Islet precursor cell (in vitro differentiated cells): ENCODE data around the gene WWP2.
"Not testable (repeated sequence)": the region's sequence is repeated elsewhere in the genome, so short reads cannot be mapped to it uniquely, and the experiment has no call there.

Experiments used
- DNase-seq: peaks from one replicate; pipeline ENCODE4 v3.0.0-alpha.2; 2018

Gene WWP2

GRCh38 chr16:69761983-69762813, at the start of gene WWP2:
WWP2 (plus strand) TSS chr16:69762332; CDS start chr16:69787011, 24,679 bp downstream.
- peak; percentile 92 for DNase-seq

- no peak for DNase-seq
Measured at GRCh38 chr16:69712914-69713581, 49.1 kb upstream of the WWP2 start.

DNA sequence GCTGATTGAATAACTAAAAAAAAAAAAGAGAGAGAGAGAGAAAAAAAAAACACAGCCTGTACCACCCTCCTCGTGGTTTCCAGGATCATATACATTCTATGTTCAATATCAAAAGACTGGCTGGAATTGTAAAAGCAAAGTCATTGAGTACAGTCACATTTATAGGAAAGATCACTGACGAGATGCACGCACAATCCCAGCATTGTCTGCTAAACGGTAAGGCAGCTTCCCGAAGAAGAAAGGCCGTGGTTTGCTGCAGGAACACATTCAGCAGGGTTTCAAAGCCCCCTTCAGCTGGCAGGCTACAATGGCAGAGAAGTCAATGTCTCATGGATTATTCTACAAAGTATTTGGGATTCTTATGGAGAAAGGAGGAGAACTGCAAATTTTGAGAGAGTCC, 45.1 kb upstream of the WWP2 start:
- DNase-seq: no peak

DNA sequence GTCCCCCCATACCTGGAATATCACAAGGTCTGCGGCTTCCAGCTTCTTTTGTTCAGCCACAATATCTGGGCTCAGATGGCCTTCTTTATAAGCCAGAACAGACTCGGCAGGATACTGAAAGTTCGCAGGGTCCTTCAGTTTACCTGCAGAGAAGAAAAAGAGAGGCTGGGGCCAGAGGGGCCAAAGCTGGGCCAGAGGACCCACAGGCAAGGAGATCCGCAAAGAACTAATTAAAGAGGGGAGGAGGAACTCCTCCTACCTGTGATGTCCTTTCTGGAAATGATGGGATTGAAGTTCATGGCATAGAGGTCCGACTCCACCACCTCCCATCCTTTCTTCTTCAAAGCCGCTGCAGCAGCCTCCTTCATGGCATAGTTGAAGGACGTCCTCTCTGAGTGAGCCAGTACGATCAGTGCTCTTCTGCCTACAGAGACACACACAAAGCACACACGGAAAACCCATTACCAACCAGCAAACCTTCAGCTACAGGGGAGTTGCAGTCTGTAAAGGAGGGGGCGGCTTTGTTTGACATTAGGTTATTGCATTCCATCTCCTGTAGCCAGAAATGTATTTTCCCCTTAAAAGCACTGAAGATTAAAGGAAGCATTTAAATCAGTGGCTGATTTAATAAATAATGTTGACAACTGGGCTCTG, 43.9 kb upstream of the WWP2 start:
- no peak for DNase-seq

DNA sequence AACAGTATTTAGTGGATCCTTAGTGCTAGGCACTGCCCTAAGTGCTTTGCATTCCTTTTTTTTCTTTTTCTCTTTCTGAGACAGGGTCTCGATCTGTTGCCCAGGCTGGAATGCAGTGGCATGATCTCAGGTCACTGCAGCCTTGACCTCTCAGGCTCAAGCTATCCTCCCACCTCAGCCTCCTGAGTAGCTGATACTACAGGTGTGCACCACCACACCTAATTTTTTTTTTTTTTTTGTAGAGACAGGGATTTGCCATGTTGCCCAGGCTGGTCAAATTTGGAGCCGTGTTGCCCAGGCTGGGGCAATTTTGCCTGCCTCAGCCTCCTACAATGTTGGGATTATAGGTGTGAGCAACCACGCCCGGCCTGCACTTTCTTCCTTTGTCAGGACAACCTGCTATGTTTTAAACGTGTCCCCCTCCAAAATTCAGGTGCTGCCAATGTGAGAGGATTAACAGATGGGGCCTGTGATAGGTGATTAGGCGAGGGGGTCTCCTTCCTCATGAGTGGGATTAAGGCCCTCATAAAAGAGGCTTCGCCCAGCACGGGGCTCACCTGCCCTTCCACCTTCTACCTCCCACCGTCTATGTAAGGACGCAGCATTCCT, 41.2 kb upstream of the WWP2 start:
- no peak for DNase-seq

DNA sequence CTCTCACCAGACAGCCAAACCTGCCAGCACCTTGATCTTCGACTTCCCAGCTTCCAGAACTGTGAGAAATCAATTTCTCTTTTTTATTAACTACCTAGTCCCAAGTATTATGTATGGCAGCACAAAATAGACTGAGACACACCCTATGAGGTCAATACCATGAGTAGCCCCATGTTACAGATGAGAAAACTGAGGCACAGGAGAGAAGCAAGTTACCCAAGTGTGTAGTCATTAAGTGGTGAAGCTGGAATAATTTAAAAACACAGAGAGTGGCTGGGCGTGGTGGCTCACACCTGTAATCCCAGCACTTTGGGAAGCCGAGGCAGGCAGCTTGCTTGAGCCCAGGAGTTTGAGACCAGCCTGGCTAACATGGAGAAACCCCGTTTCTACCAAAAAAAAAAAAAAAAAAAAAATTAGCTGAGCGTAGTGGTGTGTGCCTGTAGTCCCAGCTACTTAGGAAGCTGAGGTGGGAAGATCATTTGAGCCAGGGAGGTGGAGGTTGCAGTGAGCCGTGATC, 40.6 kb upstream of the WWP2 start:
- no peak for DNase-seq

- DNase-seq: no peak
Measured at GRCh38 chr16:69724414-69724873, 37.7 kb upstream of the WWP2 start.

DNA sequence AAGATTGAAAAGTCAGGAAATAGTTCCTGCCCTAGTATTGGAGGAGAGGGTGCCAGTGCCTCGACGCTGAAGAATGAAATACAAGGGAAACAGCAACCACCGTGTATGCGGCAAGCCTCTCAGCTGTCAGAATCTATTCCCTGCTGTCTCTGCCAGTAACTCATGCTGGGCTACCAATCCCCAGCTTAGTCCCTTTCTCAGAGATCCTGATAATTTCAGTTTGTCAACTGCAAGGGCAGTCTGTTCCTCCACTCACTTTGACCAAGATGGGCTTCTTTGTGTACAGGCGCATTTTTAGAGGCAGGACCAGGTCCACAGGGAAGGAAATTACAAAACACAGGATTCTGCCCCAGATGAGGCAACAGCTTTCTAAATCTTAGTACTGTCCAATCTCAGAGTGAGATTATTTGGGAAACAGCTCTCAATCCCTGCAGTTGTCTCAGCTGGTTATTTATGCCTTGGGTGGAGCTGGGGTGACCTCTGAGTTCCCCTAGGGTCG, 37.1 kb upstream of the WWP2 start:
- DNase-seq: no peak

GRCh38 chr16:69725480-69726312, 36.4 kb upstream of the WWP2 start:
- DNase-seq: no peak

- peak; percentile 99 for DNase-seq
Measured at GRCh38 chr16:69726313-69727060, 35.6 kb upstream of the WWP2 start, which contains the start of gene NQO1. NQO1 (minus strand) TSS chr16:69726560; CDS start chr16:69726439, 121 bp downstream.

- no peak for DNase-seq
Measured at GRCh38 chr16:69727916-69728270, 34.2 kb upstream of the WWP2 start.

GRCh38 chr16:69729030-69729429, 33.1 kb upstream of the WWP2 start:
- not testable (repeated sequence) for DNase-seq

DNA sequence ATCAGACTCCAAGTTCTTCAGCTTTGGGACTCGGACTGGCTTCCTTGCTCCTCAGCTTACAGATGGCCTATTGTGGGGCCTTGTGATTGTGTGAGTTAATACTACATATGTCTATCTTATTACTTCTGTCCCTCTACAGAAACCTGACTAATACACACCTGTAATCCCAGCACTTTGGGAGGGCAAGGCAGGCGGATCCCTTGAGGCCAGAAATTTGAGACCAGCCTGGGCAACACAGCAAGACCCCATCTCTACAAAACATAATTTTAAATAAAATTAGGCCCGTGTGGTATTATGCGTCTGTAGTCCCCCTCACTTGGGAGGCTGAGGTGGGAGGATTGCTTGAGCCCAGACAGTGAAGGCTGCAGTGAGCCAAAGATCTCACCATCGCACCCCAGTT, 30.9 kb upstream of the WWP2 start:
- DNase-seq: not testable (repeated sequence)

DNA sequence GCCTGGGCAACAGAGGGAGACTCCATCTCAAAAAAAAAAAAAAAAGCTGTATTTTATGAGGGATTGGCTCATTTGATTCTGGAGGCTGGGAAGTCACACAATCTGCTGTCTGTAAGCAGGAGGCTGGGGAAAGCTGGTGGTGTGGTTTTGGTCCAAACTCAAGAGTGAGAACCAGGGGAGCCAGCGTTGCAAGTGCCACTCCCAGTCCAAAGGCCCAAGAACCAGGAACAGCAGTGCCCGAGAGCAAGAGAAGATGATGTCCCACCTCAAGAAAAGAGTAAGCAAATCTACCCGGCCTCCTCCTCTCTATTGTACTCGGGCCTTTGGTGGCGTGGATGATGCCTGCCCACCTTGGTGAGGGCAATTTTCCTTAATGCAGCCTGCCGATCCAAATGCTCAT, 30.0 kb upstream of the WWP2 start:
- DNase-seq: no peak

DNA sequence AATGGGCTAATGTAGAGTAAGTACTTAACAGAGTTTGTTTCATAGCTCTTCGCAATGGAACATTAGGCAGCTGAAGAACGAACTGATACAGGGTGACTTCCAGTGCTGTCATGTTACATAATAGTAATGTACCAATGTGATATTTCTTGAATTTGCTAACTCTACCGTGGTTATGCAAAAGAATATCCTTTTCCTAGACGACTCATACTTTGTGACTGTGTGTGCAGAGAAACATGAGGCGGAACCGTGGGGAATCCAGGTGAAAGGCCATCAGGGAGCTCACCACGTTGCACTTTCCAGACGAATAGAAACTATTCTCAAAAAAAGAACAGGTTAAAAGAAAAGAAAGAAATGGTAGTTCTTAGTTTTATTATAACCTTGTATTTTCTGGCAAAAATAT, 20.6 kb upstream of the WWP2 start:
- no peak for DNase-seq

DNA sequence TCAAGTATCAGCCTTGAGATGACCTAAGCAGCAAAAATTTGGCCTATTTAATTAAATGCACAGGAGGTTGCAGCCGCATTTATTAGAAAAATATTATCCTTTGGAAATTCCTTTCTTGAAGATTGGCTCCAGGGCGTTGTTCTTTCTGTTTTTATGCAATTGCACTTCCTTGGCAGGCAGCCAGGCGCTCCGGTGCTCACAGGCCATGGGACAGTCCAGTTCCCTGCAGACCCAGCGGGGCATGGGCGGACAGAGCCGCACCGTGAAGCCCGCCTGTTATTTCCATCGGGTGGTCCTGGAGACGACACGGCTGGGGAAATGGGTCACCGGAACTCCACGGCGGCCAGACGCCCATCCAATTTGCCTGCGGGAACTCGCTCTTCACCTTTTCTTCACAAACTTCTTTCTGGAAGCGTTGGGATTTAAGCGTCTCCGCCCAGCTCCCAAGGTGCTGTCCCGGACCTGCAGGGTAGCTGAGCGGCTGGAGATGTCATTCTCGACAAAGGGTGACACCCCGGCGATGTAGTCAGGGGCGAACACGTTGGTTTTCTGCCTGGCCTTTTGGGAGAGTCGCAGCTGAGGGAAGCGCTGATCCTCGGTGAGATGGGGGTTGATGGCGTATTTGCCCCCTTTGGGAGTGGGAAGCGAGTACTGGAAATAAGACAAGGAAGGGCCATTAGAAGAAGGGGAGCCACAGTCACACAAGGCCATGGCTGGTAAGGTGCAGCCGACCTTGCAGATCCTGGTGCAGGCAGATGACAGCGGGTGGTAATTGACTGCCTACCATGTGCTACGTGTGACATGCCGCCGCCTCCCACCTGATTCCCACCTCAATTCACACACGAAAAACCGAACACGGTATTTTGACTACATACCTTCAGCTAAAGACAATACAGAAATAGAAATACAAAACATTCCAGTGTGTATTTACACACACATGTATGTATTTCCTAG, 19.9 kb upstream of the WWP2 start:
- no peak for DNase-seq

GRCh38 chr16:69744363-69745231, 17.5 kb upstream of the WWP2 start:
- no peak for DNase-seq

GRCh38 chr16:69745232-69745612, 16.9 kb upstream of the WWP2 start:
- DNase-seq: no peak

DNA sequence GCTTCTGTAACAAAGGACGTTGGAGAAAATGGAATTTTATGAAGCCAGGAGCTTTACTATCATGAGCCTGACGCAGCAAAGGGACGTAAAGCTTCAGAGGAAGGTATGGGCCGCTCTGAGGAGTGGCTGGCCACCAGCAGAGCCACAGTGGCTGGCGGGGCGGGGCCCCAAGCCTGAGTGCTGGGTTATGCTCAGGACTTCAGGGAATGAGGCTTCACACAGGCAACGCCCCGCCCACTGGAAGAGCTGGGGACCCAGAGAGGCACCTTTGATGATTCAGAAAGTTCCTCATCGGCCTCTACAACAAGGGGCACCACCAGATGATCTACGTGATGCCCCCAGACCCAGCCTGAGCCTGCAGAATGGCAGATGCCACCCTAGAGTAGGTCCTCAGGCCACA, 16.2 kb upstream of the WWP2 start:
- no peak for DNase-seq
